Activated T-cell treated with anti-CD3 and anti-CD28 coated beads, Interleukin-2, amount 50 U/mL, for 72 hours (primary cell): Measurements from ENCODE around the gene PTTG1IP. TPM values are rescaled to one million over a fixed set of nuclear protein-coding genes. Genes with fewer than 3 reads are reported as not detected.

Source experiments
- ATAC-seq, 2 donors: fragments of 150-1000 bp; cut with Tn5 transposase; replicated peaks in 1 of 2; 2 replicates each; pipeline ENCODE4 v1.10.0; 2021; ENCODE audit warnings: moderate library complexity in 2 of 2, mild to moderate bottlenecking in 1 of 2
- DNase-seq, 2 donors: peaks; one replicate each; pipeline ENCODE4 v3.0.0; 2021 to 2022; ENCODE audit warnings: mixed read lengths in 1 of 2
- H3K27ac Mint-ChIP-seq: one replicate; pipeline ENCODE4 v1.8.0; 2022; ENCODE audit warnings: mild to moderate bottlenecking, moderate library complexity, mixed read lengths
- H3K27me3 Mint-ChIP-seq: one replicate; pipeline ENCODE4 v1.8.0; 2022; ENCODE audit warnings: low read depth, mixed read lengths
- H3K36me3 Mint-ChIP-seq, 2 donors: one replicate each; pipeline ENCODE4 v1.8.0; 2022; ENCODE audit warnings: mixed read lengths in 2 of 2, mild to moderate bottlenecking in 1 of 2; ENCODE audit not compliant: insufficient read depth in 2 of 2
- H3K4me1 Mint-ChIP-seq: one replicate; pipeline ENCODE4 v1.8.0; 2022; ENCODE audit warnings: low read depth, mixed read lengths
- H3K4me3 Mint-ChIP-seq, 2 donors: one replicate each; pipeline ENCODE4 v1.8.0; 2022; ENCODE audit warnings: mild to moderate bottlenecking in 2 of 2, mixed read lengths in 2 of 2, moderate library complexity in 2 of 2
- H3K9me3 Mint-ChIP-seq, 2 donors: one replicate each; pipeline ENCODE4 v1.8.0; 2022; ENCODE audit warnings: mixed read lengths in 2 of 2
- total RNA-seq, 2 donors: library from RNA; stranded (reverse); gene quantifications; one replicate each; pipeline ENCODE4 v1.2.3, GENCODE V29; 2022

Gene PTTG1IP
- total RNA-seq, 2 donors from 2014 or later: 63.9 to 70.5 TPM

DNA sequence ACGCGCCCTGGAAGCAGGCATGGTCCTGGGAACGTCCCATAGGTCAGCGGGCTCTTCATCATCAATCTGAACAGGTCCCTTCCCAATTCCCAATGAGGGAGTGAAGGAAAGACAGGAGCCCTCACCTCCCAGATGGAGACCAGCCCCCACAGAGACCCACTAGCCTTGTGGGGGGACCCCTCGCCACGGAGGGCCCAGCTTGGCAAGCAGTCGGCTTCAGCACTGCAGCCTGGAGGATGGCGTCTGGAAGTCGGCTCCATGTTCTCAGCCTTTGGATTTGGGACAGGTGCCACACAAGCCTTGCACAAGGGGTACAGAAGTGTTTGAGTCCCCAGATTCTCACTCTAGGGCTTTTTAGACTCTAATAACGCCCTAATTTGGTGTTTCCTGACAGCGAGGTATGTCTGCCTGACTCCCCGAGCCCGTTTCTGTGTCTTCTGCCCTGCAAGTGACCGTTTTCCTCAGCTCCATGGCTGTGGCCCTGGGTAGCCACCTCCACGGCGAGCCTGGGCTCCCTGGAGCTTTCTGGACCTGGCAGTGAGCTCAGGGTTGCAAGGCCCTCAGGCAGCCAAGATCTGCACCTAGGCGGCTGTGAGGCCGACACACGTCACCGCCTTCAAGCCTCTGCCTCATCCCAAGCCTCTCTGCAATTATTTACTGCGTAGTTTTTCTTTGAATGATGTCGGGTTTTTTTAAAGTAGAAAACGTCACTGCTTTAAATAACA is 30.6 kb downstream of the PTTG1IP start:
- ATAC-seq (no peak), DNase-seq (no peak)
- Mint-ChIP-seq H3K4me1 (peaks cover 9% of the 10 kb centered on the region), H3K4me3 (no peak overlapping the region), H3K9me3 (no peaks in the 10 kb centered on the region), H3K27ac (no peak overlapping the region), H3K36me3 (no peaks in the 10 kb centered on the region), H3K27me3 (no peaks in the 10 kb centered on the region)

DNA sequence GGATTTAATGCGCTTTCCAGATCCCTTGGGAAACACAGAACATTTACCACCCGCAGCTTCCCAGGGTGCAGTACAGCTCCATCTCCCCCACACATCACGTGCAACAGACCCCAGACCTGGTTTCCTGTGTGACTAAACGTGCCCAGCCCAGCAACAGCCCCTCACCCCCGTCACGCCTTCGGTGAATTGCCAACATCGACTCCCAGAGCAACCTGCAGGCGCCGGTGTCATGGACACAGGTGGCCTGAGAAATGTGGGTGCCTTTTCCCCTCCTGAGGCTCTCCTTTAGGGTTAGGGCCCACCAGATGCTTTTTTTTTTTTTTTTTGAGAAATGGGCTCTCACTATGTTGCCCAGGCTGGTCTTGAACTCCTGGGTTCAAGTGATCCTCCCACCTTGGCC is 31.4 kb downstream of the PTTG1IP start:
- H3K27me3 Mint-ChIP-seq: no peaks in the 10 kb centered on the region

DNA sequence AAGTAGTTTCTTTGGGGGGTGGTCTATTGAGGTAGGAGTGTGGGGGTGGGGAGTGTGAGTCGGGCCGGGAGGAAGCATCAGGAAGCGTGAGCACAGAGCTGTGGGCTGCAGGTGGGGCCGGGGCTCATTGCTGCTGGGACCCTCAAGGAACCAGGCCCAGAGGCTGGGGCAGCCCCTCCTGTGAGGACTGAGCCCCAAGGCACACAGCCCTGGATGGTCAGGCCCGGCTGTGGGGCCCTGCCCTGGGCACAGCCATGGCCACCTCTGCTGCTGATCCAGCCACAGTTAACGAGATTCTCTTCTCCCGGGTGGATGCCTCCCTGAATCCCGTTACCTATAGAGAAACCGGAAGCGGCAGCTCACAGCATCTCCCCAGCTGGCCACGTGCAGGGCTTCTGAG is 32.7 kb downstream of the PTTG1IP start:
- DNase-seq (no peak), ATAC-seq (no peak)
- H3K4me3 Mint-ChIP-seq: no peak overlapping the region
- H3K27ac Mint-ChIP-seq: no peak overlapping the region
- H3K27me3 Mint-ChIP-seq: no peaks in the 10 kb centered on the region
- no peaks in the 10 kb centered on the region for H3K9me3 Mint-ChIP-seq
- H3K36me3 Mint-ChIP-seq: no peaks in the 10 kb centered on the region
- H3K4me1 Mint-ChIP-seq: no peaks in the 10 kb centered on the region

More for the DNA sequence above, 31.4 kb downstream of the PTTG1IP start:
- Mint-ChIP-seq H3K36me3 (no peaks in the 10 kb centered on the region), H3K9me3 (no peaks in the 10 kb centered on the region), H3K27ac (no peak overlapping the region), H3K4me1 (peaks cover 9% of the 10 kb centered on the region), H3K4me3 (no peak overlapping the region)
- ATAC-seq (no peak), DNase-seq (no peak)

DNA sequence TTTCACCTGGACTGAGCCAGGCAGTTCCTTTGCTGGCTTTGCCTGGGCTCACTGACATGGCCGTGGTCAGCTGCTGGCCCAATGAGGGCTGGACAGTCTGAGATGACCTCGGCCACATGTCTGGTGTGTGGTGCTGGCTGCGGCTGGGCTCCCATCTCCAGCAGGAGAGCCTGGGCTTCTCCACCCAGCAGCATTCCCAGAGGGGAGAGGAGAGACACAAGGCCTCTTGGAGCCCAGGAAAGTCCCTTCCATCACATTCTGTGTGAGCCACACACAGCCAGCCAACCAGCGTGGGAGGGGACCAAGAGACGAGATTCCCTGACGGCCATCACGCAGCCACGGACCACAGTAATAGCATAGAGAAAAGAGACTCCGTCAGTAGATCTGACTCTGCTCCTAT is 34.5 kb downstream of the PTTG1IP start:
- no peak overlapping the region for H3K27ac Mint-ChIP-seq
- no peak overlapping the region for H3K4me3 Mint-ChIP-seq
- H3K9me3 Mint-ChIP-seq: no peaks in the 10 kb centered on the region
- ATAC-seq: no peak
- H3K36me3 Mint-ChIP-seq: no peaks in the 10 kb centered on the region
- no peaks in the 10 kb centered on the region for H3K4me1 Mint-ChIP-seq
- no peak for DNase-seq
- no peaks in the 10 kb centered on the region for H3K27me3 Mint-ChIP-seq

DNA sequence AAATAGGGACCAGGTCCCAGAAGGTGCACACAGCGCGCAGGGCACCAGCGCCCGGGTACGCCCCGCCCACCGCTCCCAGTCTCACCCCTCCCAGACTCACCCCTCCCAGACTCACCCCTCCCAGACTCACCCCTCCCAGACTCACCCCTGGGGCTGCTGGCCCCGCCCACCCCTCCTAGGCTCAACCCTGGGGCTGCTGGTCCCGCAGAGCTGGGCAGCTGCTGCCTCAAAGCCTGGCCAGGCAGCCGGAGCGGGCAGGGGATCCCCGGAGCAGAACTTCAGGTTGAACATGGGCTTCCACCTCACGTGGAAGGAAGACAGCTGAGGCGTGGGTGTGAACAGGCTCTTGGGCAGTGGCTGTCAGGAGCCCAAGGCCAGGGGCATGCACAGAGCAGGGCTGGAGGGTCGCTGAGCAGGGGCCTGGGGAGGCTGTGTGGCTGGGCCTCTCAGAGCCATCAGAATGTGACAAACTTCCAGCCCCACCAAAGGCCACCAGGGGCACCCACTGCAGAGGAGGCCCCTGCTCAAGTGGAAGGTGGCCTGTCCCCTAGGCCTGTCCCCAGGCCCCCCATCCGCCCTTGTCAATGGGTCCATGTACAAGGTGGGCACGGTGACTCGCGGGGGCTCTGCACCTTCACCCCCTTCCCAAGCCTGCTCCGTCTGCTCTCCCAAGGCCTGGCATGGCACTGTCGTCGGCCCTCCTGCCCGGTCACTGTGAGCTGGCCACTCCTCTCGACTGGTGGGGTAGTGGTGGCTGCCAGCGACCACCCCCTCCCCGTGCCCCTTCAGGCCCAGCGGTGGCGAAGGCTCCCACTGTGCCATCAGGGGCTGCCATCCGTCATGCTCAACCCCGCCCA is 35.2 kb downstream of the PTTG1IP start:
- Mint-ChIP-seq H3K36me3 (no peaks in the 10 kb centered on the region), H3K4me3 (no peak overlapping the region), H3K4me1 (no peaks in the 10 kb centered on the region), H3K9me3 (no peaks in the 10 kb centered on the region), H3K27me3 (no peaks in the 10 kb centered on the region), H3K27ac (no peak overlapping the region)
- DNase-seq (no peak), ATAC-seq (no peak)

DNA sequence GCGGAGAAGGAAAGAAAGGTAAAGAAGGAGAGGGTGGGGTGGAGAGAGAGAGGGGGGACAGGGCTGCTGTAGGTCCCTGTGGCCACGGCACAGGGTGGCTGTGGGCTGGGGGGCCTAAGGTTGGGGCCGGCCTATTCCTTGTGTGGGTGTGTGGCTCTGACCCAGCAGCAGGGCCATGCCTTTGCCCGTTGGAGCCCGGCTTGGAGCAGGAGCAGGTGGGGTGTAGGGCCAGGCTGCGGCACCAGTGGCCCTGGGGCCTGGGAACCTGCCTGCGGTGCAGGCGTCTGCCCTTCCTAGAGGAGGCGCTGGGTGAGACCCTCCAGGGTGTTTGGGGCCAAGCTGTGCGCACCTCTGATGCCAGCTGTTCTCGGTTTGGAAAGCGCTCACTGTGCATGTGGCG is 36.0 kb downstream of the PTTG1IP start:
- H3K4me3 Mint-ChIP-seq: no peak overlapping the region
- H3K9me3 Mint-ChIP-seq: no peaks in the 10 kb centered on the region
- no peak overlapping the region for H3K27ac Mint-ChIP-seq
- ATAC-seq: no peak
- H3K27me3 Mint-ChIP-seq: no peaks in the 10 kb centered on the region
- H3K36me3 Mint-ChIP-seq: no peaks in the 10 kb centered on the region
- H3K4me1 Mint-ChIP-seq: no peaks in the 10 kb centered on the region
- DNase-seq: no peak

DNA sequence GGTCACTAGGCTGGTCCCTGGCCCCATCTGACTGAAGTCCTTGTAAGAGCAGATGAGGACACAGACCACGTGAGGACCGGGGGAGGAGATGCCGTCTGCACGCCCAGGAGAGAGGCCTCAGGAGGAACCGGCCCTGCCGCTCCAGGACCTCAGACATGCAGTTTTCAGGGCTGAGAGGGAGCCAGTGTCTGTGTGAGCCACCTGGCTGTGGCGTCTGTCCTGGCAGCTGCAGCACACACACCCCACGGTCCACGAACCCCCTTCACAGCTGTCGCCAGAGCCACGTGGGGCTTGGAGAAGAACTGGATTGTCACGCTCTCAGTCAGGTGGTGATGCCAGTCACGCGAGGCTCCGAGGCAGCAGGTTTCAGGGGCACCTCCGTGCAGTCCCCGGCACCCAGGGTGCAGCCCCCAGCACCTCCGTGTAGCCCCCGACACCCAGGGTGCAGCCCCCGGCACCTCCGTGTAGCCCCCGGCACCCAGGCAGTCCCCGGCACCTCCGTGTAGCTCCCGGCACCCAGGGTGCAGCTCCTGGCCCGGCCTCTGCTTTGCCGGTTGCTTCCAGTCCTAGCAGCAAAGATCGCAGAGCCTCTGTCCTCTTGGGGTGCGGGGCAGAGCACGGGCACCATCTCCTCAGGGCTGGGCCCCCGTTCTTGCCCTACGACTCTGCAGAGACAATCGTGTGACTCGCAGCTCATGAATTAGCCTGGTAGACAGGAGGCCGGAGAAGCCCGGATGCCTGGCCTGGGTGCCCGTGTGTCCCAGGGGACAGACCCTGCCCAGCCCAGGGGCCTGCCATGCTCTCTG is 36.6 kb downstream of the PTTG1IP start:
- H3K4me1 Mint-ChIP-seq: no peaks in the 10 kb centered on the region
- no peak for DNase-seq
- H3K4me3 Mint-ChIP-seq: no peak overlapping the region
- ATAC-seq: no peak
- H3K9me3 Mint-ChIP-seq: no peaks in the 10 kb centered on the region
- no peaks in the 10 kb centered on the region for H3K36me3 Mint-ChIP-seq
- H3K27ac Mint-ChIP-seq: no peak overlapping the region
- no peaks in the 10 kb centered on the region for H3K27me3 Mint-ChIP-seq

DNA sequence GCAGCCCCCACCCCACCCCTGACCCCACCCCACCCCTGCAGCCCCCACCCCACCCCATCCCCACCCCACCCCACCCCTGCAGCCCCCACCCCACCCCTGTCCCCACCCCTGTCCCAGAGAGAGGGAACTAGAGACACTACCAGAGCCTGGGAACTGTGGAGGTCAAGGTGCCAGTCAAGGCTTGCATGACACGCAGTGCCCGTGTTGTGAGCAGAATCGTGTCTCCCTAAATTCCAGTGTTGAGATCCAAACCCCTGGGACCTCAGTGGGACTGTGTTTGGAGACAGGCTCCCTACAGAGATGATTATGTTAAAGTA is 37.2 kb downstream of the PTTG1IP start:
- Mint-ChIP-seq H3K9me3 (no peaks in the 10 kb centered on the region), H3K36me3 (no peaks in the 10 kb centered on the region), H3K27ac (no peak overlapping the region), H3K27me3 (no peaks in the 10 kb centered on the region), H3K4me3 (no peak overlapping the region), H3K4me1 (peaks cover 3% of the 10 kb centered on the region)
- ATAC-seq (no peak), DNase-seq (no peak)

DNA sequence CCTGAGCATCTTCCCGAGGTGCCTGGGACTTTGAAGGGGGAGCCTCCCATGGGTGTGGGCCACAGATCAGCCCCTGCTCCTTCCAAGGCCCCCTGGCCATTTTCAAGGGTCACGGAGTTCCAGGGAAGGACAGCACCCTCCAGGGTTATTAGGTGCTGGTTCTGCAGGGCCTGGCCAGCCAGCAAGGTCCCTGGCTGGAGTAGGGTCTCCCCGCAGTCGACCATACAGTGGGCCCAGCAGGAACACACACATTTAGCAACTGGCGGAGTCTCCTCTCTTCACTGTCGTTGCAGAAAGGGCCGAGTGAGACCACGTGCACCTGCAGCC is 37.9 kb downstream of the PTTG1IP start:
- no peak for ATAC-seq
- Mint-ChIP-seq H3K4me3 (no peak overlapping the region), H3K9me3 (no peaks in the 10 kb centered on the region), H3K27me3 (no peaks in the 10 kb centered on the region), H3K27ac (no peak overlapping the region), H3K36me3 (no peaks in the 10 kb centered on the region), H3K4me1 (peaks cover 8% of the 10 kb centered on the region)
- DNase-seq: no peak

DNA sequence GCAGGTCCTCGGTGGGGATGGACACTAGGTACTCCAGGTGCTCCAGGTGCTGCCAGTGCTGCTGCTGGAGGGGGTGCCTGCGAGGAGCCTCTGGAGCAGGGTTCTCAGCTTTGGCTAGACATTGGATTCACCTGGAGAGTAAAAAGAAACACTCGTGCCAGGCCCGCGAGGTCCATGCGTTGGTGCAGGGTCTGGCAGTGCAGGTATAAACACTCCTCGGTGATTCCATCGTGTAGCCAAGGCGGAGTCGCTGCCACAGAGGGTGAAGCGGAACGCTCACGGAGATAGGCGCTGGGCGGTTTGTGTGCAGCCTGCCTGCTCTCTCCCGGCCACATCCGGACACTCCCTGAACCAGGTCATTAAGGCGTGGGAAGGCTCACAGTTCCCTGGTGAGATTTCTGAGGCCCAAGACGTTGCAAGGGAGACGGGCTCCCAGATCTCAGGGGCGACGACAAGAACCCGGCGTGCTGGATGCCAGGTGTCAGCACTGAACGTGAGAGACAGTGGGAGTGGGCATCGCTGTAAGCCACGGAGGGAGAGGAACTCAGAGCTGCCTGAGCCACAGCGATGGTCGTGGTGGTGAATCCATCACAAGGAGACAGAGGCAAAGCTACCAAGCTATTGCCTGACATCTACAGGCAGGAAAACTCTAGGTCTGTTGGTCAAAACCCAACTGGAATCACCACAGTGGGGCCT is 38.4 kb downstream of the PTTG1IP start:
- ATAC-seq: no peak
- no peaks in the 10 kb centered on the region for H3K27me3 Mint-ChIP-seq
- peaks cover 10% of the 10 kb centered on the region for H3K4me1 Mint-ChIP-seq
- no peaks in the 10 kb centered on the region for H3K36me3 Mint-ChIP-seq
- no peaks in the 10 kb centered on the region for H3K9me3 Mint-ChIP-seq
- no peak overlapping the region for H3K4me3 Mint-ChIP-seq
- no peak for DNase-seq
- H3K27ac Mint-ChIP-seq: no peak overlapping the region

DNA sequence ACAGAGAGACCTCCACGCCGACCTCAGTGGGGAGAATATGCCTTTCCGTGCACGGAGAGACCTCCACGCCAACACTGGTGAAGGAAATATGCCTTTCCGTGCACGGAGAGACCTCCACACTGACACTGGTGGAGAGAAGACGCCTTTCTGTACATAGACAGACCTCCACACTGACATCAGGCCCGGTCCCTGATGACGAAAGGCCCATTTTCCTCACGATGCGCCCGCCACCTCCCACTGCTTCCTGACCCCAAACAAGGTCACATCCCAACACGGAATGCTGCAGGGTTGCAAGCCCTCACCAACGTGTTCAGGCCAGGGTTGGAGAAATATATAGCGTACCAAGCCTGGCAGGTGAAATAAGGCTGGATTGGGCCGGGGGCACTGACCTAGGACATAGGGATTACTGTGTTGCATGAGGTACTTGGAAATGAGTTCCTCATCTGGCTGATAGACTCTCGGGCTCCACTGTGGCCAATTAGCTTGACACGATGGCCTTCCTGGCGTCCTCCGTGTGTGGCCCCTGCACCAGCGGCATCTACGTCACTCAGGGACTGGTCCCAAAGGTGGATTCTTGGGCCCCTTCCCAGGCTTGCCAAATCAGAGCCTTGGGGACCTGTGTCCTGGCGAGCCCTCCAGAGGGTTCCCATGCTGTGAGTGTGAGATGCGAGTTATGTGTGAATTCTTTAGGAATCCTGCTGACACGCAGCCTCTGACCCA is 39.1 kb downstream of the PTTG1IP start:
- Mint-ChIP-seq H3K4me1 (peaks cover 18% of the 10 kb centered on the region), H3K27me3 (no peaks in the 10 kb centered on the region), H3K27ac (no peak overlapping the region), H3K9me3 (no peaks in the 10 kb centered on the region), H3K4me3 (no peak overlapping the region), H3K36me3 (no peaks in the 10 kb centered on the region)
- DNase-seq (no peak), ATAC-seq (no peak)

DNA sequence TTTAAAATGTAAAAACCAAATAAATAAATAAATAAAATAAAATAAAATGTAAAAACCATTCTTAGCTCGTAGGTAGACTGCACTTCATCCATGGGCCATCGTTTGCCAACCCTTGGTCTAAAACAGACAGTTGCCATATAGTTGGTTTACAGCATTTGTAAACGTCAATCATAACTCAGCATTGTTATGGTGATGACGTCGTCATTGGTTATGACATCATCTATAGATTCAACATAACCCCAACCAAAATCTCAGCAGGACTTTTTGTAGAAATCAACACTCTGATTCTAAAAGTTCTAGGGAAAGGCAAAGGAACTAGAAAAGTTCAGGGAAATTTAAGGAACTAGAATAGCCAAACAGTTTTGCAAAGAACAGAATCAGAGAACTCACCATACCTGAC is 39.8 kb downstream of the PTTG1IP start:
- Mint-ChIP-seq H3K9me3 (peaks cover 0 to 4% of the 10 kb centered on the region in 2 donors), H3K27ac (no peak overlapping the region), H3K4me1 (peaks cover 22% of the 10 kb centered on the region), H3K4me3 (no peak overlapping the region), H3K36me3 (peaks cover under 1 to 2% of the 10 kb centered on the region in 2 donors), H3K27me3 (no peaks in the 10 kb centered on the region)
- ATAC-seq (no peak), DNase-seq (no peak)
